GM04504 (cell line): ENCODE results near the gene OR2AG2.
"Not testable (repeated sequence)": the region's sequence is repeated elsewhere in the genome, so short reads cannot be mapped to it uniquely, and the experiment has no call there.

Source experiments
- DNase-seq: peaks from one replicate; pipeline ENCODE4 v3.0.0-alpha.2; 2012; ENCODE audit warnings: low read depth

The OR2AG2 gene, protein sequence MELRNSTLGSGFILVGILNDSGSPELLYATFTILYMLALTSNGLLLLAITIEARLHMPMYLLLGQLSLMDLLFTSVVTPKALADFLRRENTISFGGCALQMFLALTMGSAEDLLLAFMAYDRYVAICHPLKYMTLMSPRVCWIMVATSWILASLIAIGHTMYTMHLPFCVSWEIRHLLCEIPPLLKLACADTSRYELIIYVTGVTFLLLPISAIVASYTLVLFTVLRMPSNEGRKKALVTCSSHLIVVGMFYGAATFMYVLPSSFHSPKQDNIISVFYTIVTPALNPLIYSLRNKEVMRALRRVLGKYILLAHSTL

DNA sequence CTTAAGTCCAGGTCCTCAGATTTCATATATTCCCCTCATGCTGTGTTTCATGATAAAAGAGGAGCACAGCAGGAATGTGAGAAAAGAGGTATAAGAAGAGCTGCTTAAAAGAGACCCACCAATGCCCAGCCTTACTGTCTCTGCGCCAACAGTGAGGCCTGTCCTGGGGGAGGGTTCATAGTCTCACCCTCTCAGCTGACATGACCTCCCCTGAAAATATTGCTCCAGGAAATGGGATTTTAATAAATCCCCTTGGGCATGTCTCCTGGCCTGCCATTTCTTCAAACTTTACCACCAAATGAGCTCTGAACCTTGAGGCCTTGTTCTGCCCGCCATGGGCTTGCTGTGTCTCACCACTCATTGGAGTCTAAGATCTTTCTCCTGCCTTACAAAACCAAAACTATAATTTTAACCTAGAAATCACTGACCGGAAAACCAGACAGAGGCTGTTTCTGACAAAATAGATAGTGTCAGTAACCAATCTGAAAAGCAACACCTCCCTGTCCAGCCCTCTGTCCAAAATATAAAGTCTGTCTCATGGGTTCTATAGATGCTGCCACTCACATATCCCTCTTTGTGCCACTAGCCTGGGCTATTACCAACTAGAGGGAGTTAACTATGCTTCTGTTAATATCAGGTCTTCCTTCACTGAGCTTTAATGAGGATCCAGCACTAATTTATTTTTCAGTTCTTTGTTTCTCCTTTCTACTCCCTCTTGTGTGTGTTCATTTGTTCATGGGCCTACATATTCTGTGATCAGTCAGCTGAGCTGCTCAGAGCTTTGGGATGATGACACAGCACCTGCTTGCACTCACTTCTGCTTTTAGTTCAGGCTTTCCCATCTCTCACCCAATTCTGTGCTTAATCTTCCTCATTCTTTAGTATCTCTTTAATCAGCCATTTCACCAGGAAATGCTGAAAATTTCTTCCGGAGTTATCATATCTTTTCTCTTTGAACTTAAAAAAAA is at the start of gene OR2AG2:
Gene OR2AG2 (minus strand): TSS at position 51 of the 968 bp plus-strand sequence. CDS start 3,019 bp downstream, outside the sequence.
- DNase-seq: no peak

DNA sequence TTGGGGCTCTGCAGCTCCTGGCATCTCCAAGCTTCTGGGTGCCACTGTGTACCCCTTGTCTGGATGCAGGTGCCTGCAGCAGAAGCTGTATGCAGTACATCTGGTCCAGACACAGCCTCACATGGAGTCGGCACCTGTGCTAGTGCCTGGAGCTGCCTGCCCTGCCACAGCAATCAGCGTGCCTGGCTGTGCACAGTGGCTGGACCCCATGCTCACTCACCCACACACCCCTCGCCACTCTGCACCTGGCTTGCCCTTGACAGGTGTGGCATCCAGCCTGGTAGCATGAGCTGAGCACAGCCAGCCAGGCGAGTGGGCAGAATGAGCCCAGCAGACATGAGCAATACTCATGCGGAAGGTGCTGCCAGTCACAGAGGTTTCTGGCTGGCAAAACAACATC is 47.2 kb upstream of the OR2AG2 start:
- no peak for DNase-seq

DNA sequence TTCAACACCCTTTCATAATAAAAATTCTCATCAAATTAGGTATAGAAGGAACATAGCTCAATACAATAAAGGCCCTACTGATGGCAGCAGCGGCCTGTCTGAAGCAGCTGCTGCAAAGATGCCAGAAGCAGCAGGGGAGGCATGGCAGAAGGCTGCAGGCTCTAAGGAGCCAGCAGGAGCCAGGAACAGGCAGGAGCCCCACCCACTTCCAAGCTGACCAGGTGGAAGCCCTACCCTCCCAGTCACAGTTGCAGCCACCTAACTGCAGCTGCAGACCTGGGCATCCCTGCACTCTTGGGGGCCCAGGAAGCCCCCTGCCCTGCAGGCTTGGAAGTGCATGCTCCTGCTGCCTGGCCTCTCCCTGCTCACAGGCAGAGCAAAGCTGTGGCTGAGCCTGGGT is 45.9 kb upstream of the OR2AG2 start:
- DNase-seq: no peak

DNA sequence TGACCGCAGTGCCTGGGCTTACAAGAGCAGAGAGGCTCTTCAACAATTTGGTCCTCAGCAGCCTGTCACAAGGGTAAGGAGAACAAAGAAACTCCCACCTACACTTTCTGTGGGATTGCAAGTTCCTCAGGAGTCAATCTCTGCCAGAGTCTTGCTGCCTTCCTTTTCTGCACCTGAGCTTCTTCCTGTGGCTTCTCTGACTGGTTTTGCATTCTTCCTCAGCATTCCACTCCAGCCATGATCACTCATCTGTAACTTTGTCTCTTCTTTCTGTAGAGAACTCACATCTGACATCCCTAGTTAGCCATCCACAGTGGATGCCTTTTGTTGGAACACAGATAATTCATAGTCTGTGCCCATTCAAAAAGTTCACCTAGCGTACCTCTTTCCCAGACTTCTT is 41.9 kb upstream of the OR2AG2 start:
- DNase-seq: no peak

DNA sequence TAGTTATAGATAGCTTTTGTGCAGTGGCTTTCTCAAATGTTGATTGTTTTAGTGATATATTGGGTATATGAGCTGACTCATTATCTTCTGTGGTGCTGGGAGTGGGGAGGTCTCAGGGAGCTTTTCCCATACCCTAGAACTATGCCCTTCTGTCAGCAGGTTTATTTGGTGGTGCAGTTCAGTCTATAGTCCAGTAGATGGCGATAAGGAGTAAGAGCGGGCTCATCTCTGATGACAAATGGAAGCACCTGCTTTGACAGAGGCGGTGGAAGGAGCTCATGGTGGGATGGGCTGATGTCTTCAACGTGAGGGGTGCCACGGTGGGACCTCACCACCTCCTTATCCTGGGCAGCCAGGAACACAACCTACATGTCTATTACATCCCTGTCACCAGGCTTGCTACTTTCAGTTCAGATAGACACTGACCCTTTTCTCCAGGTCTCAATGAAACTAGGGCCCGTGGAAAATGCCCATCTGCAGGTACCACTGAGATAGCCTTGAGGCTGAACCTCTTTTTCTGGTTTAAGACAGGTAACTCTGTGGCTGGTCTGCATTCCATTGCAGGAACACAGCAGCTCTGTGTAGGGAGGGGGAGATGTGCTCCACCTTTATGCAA is 40.7 kb upstream of the OR2AG2 start:
- peak; percentile 14 for DNase-seq

DNA sequence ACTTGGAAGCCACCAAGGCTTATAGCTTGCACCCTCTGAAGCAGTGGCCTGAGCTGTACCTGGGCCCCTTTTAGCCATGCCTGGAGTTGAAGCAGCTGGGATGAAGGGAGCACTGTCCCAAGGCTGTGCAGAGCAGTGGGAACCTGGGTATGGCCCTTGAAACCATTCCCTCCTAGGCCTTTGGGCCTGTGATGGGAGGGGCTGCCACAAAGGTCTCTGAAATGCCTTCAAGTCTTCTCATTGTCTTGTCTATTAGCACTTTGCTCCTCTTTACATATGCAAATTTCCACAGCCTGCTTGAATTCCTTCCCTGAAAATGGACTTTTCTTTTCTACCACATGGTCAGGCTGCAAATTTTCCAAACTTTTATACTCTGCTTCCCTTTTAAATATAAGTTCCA is 29.3 kb upstream of the OR2AG2 start:
- DNase-seq: not testable (repeated sequence)

DNA sequence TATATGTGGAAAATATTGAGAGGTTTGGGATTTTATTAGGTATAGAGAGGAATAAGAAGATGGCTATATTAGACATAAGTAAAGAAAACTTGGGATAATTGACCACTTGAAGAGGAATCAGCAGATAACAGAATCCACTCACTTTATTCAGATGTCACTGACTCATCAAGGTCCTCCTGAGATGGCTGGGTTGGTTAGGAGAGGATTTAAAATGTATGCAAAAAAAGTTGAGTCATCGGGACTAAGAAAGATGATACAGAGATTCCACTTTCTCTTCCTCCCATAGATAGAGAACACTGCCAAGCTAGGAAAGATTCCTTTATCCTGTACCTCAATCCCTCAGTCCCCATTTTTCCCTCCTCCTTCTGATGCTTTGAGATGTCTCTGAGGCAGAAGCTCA is 27.6 kb upstream of the OR2AG2 start, which contains the start of gene OR6A2:
Gene OR6A2 (minus strand): TSS at position 288 of the 400 bp plus-strand sequence. CDS start 3,981 bp downstream, outside the sequence.
- no peak for DNase-seq

DNA sequence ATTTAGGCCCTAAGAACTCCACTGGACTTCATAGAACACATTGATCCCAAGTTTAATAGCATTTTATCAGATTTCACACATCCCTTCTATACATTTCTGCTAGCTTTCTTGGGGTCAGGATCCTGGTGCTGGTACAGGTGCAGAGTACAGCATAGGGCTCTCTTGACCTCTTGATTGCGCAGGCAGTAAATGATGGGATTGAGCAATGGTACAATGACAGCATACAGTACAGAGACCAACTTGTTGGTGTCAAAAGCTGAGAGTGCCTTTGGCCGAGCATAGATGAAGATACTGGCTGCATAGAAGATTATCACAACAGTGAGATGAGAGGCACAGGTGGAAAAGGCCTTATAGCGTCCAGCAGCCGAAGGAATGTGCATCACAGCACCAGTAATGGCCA is 22.9 kb upstream of the OR2AG2 start:
- no peak for DNase-seq

DNA sequence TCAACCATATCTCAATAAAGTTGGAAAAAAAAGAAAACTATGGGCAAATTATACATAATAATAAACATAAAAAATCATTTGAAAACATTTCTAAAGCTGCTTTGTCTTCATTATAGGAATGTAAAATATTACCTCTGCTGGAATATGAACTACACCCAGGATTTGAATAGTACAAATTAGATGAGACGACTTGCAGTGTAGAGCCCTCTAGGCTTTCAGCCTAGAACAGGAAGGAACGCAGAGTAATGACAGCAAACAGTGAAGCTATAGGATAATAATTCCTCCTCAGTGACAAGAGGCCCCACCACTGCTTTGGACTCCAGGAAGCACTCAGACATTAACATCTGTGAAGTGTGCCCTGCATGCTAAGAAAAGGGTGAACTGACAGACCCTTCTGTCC is 18.8 kb upstream of the OR2AG2 start:
- DNase-seq: no peak

DNA sequence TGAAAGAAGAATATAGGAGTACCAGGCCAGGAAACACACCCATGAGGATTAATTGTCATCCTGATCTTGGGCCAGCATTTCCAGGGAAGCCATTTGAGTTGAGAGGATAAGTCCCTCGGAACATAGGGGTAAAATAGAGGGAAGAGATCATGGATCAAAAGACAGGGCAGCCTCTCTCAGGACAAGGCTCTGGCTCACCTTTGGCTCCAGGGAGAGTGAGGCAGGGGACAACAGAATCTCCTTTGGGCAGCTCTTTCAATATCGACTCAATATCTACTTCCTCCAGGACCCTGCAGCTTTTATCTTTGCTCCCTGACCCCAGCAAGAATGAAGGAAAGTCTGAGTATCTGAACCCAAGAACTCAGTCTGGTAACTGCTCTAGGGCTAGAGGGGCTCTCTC is 10.9 kb upstream of the OR2AG2 start, which contains the start of gene OR2AG1:
Gene OR2AG1 (plus strand): TSS at position 301 of the 400 bp plus-strand sequence. CDS start 2,018 bp downstream, outside the sequence.
- DNase-seq: no peak

DNA sequence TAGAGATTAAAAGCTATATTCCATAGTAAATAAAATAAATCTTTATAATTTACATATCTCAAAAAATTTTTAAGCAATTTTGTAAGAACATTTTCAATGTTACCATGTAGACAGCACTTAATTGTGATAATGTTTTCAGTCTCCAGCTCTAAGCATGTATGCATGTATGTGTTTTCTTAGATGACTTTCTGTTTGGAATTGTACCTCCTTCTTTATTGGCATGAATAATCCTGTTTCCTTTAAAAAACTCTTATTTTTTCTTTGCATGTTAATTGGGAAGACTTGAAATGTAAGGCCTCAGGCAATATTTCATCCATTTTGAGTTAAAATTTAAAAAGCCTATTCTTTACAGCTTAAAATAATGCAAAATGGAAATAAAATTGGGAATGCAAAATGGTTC is 9.1 kb upstream of the OR2AG2 start:
- no peak for DNase-seq

DNA sequence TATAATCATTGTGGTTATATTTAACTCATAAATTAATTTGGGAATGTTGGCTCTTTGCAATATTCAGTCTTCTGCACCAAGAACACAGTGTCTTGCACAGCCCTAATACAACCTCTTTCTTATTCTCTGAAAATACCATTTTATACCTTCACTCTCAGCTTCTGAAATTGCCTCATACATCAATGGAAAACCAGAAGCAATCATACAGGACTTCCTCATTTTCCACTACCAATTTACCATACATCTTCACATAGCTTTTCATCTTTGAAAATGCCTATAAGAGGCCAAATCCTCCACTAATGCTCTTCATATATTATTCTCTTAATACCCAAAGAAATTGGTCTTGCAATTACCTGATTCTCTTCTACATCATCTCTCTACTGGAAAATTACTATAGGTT is 6.7 kb upstream of the OR2AG2 start:
- DNase-seq: no peak

DNA sequence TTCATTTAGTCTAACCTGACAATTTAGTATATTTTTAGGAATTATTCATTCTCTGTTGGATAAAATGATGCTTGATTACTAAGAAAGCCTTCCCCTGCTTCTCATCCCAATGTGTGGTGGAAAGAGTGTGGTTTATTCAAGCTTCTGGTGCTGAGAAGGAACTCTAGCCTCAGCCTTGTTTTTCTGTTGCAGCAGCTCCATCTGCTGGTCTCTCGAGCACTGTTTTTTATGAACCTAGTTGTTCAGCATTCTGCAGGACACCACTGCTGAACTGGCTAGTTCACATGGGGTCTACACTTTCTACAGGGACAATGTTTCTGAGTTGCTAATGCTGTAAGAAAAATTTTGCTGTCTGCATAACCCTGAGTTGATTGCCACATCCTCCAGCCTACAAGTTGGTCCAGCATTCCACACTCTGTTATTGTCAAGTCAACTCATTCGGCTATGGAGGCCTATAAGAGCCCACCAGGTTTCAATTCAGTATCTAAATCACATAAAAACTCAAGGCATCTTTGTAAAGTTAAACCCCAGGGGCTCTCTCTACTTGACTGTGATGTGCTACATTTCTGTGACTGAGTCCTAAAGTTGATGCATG is 14.3 kb downstream of the OR2AG2 start:
- peak; percentile 10 for DNase-seq

DNA sequence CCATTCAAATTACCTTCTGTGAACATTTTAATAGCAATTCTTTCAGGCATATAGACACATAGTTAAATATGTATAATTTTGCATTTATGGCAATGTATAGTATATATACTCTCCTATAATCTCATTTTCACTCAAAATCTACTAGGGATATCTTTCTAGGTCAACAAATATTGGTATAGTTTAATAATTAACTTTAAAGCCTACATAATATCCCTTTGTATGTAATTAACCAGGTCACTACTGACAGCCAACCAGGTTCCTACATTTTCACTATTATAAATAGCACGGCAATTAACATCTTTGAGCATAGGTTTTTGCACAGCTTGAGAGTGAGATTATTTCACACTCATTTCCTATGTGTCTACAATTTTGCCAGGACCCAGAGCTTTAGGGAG is 15.8 kb downstream of the OR2AG2 start:
- DNase-seq: no peak

DNA sequence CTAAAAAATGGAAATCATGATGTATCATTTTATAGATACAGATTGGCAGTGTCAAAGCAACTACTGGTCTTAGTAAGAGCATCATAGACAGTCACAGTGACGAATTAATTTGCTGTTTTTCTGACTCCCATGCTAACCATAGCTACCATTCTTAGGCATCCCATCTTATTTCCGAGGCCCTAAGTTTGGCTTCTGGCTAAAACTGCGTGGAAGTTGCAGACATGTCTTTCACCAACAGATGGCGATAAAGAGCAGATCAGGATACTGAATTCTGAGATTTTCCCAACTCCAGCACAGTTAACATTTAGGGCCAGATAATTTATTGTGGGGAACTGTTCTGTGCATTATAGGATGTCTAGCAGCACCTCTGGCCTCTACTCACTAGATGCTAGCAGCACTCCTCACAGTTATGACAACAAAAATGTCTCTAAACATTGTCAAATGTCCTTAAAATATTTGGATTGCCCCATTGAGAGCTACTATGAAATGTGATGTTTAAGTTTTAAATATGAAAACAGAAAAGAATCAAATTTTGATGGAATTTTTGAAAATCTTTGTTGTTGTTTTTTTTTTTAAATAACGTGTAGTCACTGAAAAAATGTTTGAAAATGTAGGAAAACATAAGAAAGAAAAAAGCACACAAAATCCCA is 16.3 kb downstream of the OR2AG2 start:
- no peak for DNase-seq

DNA sequence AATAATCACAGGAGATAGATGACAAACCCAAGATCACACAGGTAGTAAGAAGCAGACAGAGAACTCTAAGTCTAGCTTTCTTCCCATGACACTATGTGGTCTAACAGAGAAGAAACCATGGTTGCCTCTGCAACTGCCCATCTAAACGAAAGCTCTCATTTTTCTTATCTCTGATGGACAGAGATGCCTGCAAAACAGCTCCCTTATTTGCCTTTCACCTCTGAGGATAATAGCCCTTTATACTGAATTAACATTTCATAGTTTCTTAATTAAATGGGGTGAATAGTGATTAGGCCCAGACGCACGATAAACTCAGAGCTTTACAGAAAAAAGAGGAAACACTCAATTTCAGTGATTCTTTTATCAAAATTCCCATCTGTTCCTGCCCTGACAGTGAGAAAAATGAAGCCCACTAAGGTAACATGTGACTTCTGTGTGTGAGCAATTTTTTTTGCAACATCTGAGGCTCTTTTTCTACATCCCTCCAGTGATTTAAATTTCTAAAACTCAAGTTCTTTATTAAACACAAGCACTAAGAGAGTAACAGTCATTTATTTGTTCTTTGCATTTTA is 24.6 kb downstream of the OR2AG2 start:
- DNase-seq: no peak

DNA sequence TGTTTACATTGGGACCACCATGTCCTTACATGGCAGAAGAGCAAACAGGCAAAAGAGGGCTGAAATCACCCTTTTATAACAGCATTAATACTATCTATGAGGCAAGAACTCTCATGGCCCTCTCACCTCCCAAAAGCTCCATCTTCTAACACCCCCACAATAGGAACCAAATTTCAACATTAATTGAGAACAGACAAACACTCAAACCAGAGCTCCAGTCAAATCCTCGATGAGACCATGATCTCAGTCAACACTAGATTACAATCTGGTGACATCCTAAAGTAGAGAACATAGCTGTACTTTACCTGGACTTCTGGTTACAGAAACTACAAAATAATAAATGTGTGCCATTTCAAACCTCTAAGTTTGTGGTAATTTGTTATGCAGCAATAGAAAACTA is 25.1 kb downstream of the OR2AG2 start:
- no peak for DNase-seq

DNA sequence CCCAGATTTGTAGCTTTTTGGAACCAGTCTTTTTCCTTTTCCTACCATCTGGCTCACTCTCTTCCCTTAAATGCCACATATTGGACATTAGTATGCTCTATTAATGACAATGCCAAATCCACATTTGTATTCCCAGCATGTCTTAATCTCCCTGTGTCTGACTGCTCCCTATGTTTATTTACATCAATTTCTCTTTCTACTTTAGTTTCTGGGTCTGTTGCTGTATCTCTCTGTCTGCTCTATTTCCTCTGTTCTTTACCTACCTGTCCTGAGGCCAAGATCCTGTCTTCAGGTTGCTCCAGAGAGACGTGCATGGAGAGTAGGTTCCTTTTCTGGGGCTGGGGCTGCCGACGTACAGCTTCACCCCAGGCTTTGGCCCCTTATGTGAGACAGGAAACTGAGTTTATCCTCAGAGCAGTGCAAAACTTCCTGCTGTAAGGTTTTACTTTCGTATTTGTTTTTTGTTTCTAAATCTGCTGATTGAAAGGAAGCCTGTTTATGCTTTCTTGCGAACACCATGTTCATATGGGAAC is 25.6 kb downstream of the OR2AG2 start:
- DNase-seq: no peak

DNA sequence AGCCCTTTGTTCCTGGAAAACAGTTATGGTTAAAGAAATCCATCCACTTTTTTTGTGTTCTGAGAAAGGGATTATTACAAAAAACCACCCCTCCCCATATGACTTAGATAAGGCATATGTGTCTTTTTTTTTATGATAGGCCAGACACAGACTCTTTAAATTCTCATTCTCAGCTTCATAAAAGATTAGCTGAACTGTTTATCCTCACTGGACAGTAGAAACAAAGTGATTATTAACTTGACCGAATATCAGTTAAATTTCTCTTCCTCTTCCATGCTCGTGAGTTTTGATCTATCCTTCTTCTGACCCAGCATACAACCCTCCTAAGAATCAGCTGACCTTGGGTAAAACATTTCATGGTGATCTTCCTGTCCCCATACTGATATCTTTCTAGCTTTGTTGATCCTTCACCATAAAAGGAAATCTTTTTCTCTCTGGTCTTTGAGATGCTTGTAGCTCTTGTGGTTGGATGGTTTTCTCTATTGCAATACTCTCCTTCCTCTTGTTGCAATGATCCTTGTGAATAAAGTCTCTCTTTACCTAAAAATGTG is 26.2 kb downstream of the OR2AG2 start:
- no peak for DNase-seq

DNA sequence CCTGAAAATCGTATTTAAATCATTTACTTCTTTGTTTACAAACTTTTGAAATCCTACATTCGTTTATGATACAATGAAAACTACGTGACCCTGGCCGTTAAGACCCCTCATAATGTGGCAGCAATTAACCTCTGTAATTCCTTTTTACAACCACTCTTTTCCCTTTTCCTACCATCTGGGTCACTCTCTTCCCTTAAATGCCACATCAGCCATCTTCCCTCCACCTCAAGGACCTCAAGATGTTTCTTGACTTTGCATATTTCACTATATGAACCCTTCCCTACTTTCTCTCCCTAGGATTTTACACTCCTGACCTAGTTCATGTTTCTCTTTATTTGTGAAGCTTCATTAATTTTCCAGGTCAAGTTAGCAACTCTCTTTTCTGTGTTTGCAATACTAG is 26.8 kb downstream of the OR2AG2 start:
- DNase-seq: no peak

DNA sequence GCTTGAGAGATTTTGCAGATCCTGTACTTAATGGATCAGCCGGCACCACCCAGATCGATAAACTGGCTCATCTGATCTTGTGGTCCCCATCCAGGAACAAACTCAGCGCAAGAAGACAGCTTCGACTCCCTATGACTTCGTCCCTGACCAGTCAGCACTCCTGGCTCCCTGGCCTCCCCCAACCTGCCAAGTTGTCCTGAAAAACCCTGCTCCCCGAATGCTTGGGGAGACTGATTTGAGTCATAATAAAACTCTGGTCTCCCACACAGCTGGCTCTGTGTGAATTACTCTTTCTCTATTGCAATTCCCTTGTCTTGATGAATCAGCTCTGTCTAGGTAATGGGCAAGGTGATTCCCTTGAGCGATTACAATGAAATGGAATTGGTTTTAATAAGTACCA is 29.5 kb downstream of the OR2AG2 start:
- DNase-seq: no peak
